HepG2 (cell line): Measurements from ENCODE around the gene TPRG1L.

ENCODE experiments used
- EZH2 ChIP-seq: conservative IDR thresholded peaks from 2 replicates; pipeline ENCODE4 v1.6.1; 2012; ENCODE audit warnings: mild to moderate bottlenecking, low read depth, low read length, moderate library complexity
- GABPA ChIP-seq, 2 experiments: IDR thresholded peaks; 2 replicates each; pipeline ENCODE4 v1.6.1; 2011 to 2016; ENCODE audit warnings: low read depth in 2 of 2, low read length in 1 of 2, missing biosample characterization in 1 of 2, missing genetic modification characterization in 1 of 2
- MAZ ChIP-seq, 2 experiments: sonication (generic) in 1 of 2; formaldehyde crosslinking in 1 of 2; IDR thresholded peaks; 2 replicates each; pipeline versions ENCODE4 v1.5.0 to v1.6.1; 2012 to 2020; ENCODE audit warnings: low read depth in 2 of 2, mild to moderate bottlenecking in 2 of 2, borderline replicate concordance in 1 of 2, improper control_type of control experiment in 1 of 2, low read length in 1 of 2, missing genetic modification reagents in 1 of 2, moderate library complexity in 1 of 2
- MED13 ChIP-seq: sonication (generic); formaldehyde crosslinking; IDR thresholded peaks from 2 replicates; pipeline ENCODE4 v1.5.0; 2020; ENCODE audit warnings: missing genetic modification reagents
- SMC3 ChIP-seq: IDR thresholded peaks from 2 replicates; pipeline ENCODE4 v1.6.1; 2011; ENCODE audit warnings: low read length, improper control_type of control experiment
- YY1 ChIP-seq: IDR thresholded peaks from 2 replicates; pipeline ENCODE4 v1.6.1; 2011; ENCODE audit warnings: low read length, low read depth, moderate library complexity, mild to moderate bottlenecking; ENCODE audit not compliant: insufficient read depth, insufficient replicate concordance
- ZFP36 ChIP-seq: fragments of 150-350 bp; IDR thresholded peaks from 2 replicates; pipeline ENCODE4 v1.6.1; 2018; ENCODE audit warnings: borderline replicate concordance, low read length, low read depth; ENCODE audit not compliant: partially characterized antibody
- ZNF570 ChIP-seq: sonication (generic); formaldehyde crosslinking; IDR thresholded peaks from 2 replicates; pipeline ENCODE4 v1.4.0; 2020; ENCODE audit warnings: mild to moderate bottlenecking, missing genetic modification reagents, borderline replicate concordance
- TF ChIP-seq, protein P1 (sequence below): sonication (generic); formaldehyde crosslinking; IDR thresholded peaks from 2 replicates; pipeline ENCODE4 v1.5.0; 2020; ENCODE audit warnings: mild to moderate bottlenecking, missing genetic modification reagents, moderate library complexity
- TF ChIP-seq, protein P2 (sequence below): sonication (generic); formaldehyde crosslinking; IDR thresholded peaks from 2 replicates; pipeline ENCODE4 v1.5.0; 2020; ENCODE audit warnings: missing genetic modification reagents
- TF ChIP-seq, protein P3 (sequence below): sonication (generic); formaldehyde crosslinking; IDR thresholded peaks from 2 replicates; pipeline ENCODE4 v1.5.0; 2020; ENCODE audit warnings: missing genetic modification reagents
- TF ChIP-seq, protein P4 (sequence below), 2 experiments: IDR thresholded peaks; 2 replicates each; pipeline ENCODE4 v1.6.1; 2011 to 2012; ENCODE audit warnings: low read length in 2 of 2, borderline replicate concordance in 1 of 2, low read depth in 1 of 2, mild to moderate bottlenecking in 1 of 2, moderate library complexity in 1 of 2
- TF ChIP-seq, protein P5 (sequence below): sonication (generic); formaldehyde crosslinking; IDR thresholded peaks from 2 replicates; pipeline ENCODE4 v1.9.0; 2021; ENCODE audit warnings: missing genetic modification reagents, mild to moderate bottlenecking, borderline replicate concordance

DNA sequence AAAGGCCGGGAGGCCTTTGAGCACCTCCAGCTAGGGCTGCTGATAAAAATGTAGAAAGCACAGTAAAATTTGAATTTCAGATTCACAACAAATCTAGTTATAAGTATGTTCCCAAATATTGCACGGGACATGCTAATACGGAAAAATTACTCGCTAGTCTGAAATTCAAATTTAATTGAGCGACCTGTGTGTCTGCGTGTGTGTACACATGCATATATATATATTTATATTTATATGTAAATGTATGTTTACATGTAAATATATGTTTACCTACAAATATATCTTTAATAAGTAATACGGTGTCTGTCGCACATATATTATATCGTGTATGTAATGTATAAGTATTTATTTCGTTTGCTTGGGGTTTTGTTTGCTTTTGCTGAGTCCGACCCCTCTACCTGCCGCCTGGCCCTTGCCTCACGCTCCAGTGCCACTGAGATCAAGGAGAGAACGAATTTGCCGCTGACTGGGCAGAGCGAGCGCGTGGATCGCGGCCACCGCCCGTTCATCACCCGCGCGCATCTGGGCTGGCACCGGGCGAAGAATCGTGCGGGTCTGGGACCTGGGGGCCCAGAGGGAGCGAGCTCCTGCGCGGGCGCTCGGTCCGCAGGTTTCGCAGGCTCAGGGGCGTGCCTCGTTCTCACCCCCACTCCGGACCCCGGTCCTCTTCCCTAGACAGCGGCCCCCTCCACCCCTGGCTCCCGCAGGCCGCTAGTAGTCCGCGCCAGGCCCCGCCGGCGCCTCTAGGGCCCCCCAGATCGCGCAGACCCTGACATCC lies 25.6 kb downstream of the TPRG1L start:
- TF ChIP-seq, protein P1, sequence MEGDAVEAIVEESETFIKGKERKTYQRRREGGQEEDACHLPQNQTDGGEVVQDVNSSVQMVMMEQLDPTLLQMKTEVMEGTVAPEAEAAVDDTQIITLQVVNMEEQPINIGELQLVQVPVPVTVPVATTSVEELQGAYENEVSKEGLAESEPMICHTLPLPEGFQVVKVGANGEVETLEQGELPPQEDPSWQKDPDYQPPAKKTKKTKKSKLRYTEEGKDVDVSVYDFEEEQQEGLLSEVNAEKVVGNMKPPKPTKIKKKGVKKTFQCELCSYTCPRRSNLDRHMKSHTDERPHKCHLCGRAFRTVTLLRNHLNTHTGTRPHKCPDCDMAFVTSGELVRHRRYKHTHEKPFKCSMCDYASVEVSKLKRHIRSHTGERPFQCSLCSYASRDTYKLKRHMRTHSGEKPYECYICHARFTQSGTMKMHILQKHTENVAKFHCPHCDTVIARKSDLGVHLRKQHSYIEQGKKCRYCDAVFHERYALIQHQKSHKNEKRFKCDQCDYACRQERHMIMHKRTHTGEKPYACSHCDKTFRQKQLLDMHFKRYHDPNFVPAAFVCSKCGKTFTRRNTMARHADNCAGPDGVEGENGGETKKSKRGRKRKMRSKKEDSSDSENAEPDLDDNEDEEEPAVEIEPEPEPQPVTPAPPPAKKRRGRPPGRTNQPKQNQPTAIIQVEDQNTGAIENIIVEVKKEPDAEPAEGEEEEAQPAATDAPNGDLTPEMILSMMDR (CRISPR knock-in tag) = no peak
- TF ChIP-seq EZH2 = no peak
- no peak for TF ChIP-seq YY1
- TF ChIP-seq, protein P2, sequence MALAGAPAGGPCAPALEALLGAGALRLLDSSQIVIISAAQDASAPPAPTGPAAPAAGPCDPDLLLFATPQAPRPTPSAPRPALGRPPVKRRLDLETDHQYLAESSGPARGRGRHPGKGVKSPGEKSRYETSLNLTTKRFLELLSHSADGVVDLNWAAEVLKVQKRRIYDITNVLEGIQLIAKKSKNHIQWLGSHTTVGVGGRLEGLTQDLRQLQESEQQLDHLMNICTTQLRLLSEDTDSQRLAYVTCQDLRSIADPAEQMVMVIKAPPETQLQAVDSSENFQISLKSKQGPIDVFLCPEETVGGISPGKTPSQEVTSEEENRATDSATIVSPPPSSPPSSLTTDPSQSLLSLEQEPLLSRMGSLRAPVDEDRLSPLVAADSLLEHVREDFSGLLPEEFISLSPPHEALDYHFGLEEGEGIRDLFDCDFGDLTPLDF = no peak
- TF ChIP-seq, protein P3, sequence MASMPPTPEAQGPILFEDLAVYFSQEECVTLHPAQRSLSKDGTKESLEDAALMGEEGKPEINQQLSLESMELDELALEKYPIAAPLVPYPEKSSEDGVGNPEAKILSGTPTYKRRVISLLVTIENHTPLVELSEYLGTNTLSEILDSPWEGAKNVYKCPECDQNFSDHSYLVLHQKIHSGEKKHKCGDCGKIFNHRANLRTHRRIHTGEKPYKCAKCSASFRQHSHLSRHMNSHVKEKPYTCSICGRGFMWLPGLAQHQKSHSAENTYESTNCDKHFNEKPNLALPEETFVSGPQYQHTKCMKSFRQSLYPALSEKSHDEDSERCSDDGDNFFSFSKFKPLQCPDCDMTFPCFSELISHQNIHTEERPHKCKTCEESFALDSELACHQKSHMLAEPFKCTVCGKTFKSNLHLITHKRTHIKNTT (CRISPR knock-in tag) = no peak
- TF ChIP-seq ZNF570 (CRISPR knock-in tag) = no peak
- no peak for TF ChIP-seq MED13 (CRISPR knock-in tag)
- TF ChIP-seq SMC3 = no peak
- TF ChIP-seq, protein P4, sequence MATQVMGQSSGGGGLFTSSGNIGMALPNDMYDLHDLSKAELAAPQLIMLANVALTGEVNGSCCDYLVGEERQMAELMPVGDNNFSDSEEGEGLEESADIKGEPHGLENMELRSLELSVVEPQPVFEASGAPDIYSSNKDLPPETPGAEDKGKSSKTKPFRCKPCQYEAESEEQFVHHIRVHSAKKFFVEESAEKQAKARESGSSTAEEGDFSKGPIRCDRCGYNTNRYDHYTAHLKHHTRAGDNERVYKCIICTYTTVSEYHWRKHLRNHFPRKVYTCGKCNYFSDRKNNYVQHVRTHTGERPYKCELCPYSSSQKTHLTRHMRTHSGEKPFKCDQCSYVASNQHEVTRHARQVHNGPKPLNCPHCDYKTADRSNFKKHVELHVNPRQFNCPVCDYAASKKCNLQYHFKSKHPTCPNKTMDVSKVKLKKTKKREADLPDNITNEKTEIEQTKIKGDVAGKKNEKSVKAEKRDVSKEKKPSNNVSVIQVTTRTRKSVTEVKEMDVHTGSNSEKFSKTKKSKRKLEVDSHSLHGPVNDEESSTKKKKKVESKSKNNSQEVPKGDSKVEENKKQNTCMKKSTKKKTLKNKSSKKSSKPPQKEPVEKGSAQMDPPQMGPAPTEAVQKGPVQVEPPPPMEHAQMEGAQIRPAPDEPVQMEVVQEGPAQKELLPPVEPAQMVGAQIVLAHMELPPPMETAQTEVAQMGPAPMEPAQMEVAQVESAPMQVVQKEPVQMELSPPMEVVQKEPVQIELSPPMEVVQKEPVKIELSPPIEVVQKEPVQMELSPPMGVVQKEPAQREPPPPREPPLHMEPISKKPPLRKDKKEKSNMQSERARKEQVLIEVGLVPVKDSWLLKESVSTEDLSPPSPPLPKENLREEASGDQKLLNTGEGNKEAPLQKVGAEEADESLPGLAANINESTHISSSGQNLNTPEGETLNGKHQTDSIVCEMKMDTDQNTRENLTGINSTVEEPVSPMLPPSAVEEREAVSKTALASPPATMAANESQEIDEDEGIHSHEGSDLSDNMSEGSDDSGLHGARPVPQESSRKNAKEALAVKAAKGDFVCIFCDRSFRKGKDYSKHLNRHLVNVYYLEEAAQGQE (IDR thresholded peaks at IDR 0.05; ENCODE audit: borderline replicate concordance in 1 of 2, low read depth in 1 of 2, low read length in 2 of 2) = no peak
- TF ChIP-seq MAZ (IDR thresholded peaks at IDR 0.05; ENCODE audit: borderline replicate concordance, low read depth, low read length) = no peak
- TF ChIP-seq MAZ (CRISPR knock-in tag; IDR thresholded peaks at IDR 0.05; ENCODE audit: low read depth) = no peak
- TF ChIP-seq GABPA (IDR thresholded peaks at IDR 0.05; ENCODE audit: low read depth, low read length) = no peak
- TF ChIP-seq GABPA (CRISPR knock-in tag; IDR thresholded peaks at IDR 0.05; ENCODE audit: low read depth) = no peak
- no peak for TF ChIP-seq ZFP36
- TF ChIP-seq, protein P5, sequence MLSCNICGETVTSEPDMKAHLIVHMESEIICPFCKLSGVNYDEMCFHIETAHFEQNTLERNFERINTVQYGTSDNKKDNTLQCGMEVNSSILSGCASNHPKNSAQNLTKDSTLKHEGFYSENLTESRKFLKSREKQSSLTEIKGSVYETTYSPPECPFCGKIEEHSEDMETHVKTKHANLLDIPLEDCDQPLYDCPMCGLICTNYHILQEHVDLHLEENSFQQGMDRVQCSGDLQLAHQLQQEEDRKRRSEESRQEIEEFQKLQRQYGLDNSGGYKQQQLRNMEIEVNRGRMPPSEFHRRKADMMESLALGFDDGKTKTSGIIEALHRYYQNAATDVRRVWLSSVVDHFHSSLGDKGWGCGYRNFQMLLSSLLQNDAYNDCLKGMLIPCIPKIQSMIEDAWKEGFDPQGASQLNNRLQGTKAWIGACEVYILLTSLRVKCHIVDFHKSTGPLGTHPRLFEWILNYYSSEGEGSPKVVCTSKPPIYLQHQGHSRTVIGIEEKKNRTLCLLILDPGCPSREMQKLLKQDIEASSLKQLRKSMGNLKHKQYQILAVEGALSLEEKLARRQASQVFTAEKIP (CRISPR knock-in tag) = no peak
